GM12865 (cell line): Measurements from ENCODE around the gene MPZL2.

Source experiments
- DNase-seq: peaks from one replicate; pipeline ENCODE4 v3.0.0; 2010; ENCODE audit warnings: low read depth
- H3K4me3 ChIP-seq: 2 replicates; pipeline ENCODE4 v1.5.1; 2011; ENCODE audit warnings: mild to moderate bottlenecking, low read depth, low read length, control low read depth
- TF ChIP-seq, protein P1 (sequence below): IDR thresholded peaks from 2 replicates; pipeline ENCODE4 v1.5.1; 2011; ENCODE audit warnings: low read length, control low read depth, low read depth, inconsistent platforms; ENCODE audit not compliant: insufficient read depth; ENCODE audit errors: missing control alignments

Gene MPZL2

DNA sequence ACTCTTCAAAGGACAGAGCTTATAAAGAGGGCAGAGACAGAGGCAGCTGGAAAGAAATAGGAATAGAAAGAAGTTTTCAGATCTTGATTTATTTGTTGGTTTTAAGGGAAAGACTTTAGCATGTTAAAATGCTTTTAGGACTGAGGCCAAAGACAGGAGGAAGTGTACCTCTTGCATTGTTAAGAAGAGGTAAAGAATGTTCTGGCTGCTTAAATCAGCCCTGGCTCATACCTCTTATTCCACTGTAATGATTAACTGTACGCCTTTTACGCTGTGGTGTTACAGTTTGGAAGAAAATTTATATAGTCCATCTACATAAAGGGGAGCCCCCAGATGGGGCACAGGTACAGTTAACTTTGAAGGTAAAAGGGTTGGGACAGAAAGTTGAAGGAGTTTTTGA lies 10.1 kb upstream of the MPZL2 start:
- H3K4me3 ChIP-seq = no peak overlapping the region
- no peak for DNase-seq
- TF ChIP-seq, protein P1, sequence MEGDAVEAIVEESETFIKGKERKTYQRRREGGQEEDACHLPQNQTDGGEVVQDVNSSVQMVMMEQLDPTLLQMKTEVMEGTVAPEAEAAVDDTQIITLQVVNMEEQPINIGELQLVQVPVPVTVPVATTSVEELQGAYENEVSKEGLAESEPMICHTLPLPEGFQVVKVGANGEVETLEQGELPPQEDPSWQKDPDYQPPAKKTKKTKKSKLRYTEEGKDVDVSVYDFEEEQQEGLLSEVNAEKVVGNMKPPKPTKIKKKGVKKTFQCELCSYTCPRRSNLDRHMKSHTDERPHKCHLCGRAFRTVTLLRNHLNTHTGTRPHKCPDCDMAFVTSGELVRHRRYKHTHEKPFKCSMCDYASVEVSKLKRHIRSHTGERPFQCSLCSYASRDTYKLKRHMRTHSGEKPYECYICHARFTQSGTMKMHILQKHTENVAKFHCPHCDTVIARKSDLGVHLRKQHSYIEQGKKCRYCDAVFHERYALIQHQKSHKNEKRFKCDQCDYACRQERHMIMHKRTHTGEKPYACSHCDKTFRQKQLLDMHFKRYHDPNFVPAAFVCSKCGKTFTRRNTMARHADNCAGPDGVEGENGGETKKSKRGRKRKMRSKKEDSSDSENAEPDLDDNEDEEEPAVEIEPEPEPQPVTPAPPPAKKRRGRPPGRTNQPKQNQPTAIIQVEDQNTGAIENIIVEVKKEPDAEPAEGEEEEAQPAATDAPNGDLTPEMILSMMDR = no peak

DNA sequence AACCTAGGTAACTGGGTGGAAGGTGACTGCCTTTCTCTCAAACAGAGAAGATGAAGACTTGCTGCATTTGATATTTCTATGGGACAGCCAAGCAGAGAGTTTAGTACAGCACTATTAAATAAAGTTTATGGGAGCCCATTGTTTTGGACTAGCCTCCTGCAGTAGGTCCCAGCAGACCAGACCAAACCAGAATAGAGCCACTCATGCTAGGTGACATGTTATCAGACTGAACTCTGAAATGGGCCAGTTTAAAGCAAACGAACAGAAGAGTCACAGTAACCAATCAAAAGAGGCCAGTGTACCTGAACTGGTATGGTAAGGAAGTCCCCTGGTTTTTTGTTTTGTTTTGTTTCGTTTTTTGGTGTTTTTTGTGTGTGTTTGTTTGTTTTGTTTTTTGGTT lies 7.9 kb upstream of the MPZL2 start:
- DNase-seq = no peak
- no peak overlapping the region for H3K4me3 ChIP-seq
- TF ChIP-seq, protein P1 = no peak

DNA sequence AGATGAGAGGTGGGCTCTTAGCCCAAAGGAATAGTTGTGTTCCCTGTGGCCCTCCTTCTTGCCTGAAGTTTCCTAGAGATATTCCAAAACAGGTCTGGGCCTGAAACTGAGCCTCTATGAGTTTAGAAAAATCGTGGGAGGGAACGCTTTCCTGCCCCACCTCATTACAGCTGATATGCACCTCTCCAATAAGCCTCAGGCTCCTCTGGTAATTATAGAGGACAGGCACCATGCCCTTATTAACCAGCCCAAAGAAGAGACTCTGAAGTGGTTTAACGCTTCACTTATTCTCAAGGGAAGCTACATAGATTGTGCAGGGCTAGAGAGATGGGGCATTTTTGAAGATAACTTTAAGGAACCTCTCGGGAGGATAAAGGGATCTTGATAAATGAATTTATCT lies 3.4 kb upstream of the MPZL2 start:
- H3K4me3 ChIP-seq = no peak overlapping the region
- no peak for DNase-seq
- TF ChIP-seq, protein P1 = no peak

DNA sequence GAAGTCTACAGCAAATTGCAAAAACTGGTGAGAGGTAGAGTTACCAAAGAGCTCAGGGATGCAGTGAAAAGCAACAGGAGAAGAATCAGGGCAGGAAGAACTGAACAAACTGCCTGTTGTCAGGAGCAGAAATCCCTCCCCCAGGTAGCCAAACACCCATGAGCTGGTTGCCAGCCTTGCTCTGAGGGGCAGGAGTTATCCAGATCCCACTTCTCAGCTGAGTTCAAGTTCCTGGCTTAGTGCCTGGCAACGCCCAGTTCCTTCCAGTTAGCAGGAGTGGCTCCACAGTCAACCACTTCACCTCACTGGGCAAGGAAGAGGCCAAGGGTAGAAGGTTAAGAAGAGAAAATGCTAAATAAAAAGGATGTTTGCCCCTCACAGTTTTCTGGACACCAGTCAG lies 1.9 kb upstream of the MPZL2 start:
- no peak for DNase-seq
- TF ChIP-seq, protein P1 = no peak
- H3K4me3 ChIP-seq = no peak overlapping the region

DNA sequence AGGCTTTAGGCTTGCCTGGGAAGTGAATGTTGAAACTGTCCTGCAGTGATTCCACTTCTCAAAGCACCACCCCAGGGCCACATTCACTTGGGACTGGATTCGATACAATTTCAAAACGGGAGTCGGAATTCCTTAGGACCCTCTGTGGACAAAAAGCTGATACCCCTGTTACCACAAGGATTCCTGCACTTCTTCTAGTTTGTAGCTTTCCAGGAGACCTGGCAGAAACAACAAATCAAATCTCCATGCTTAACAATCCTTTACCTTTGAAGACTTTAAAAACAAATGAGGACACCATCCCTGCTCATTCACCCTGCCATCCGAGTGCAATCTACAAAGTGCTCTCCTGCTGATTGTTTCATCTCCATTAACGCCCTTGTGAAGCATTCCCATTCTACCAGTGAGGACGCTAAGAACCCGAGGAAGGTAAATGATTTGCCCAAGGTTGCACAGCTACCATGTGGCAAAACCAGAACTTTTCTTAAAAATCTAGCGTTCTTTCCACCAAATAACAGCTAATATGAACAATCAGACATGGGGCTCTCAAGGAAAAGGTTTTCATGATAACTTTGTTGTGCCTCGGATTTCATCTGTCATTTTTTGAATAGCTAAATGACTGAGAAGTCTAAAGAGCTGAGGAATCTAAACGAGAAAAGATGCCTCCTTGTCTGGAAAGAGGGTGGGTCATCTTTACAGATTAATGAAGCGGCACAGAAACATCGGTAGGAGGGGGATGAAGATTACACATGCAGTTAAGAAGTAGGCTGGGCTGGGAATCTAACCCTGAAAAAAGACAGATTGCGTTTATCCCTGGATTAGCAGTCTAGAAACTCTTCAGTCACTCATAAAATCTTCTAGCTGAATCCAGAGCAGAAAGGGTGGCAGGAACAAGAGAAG lies 720 bp upstream of the MPZL2 start:
- no peak for DNase-seq
- H3K4me3 ChIP-seq = no peak overlapping the region
- TF ChIP-seq, protein P1 = no peak

DNA sequence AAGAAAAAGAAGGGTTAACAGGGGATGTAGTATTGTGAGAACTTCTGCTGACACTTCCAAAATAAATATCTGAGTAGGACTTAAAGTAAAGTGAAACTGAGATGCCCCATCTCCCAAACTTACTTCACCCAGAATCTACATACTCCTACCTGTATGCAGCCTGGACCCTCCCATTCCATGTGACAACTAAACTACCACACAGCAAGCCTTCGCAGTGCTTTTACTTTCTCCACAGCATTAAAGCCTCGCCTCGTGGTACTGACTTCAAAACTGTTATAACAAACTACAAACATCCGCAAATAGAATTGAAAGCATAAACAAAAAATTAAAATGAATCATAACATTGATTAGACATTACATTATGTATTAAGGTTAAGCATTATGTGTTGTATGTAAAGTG lies 985 bp downstream of the MPZL2 start:
- no peak for DNase-seq
- TF ChIP-seq, protein P1 = no peak
- H3K4me3 ChIP-seq = no peak overlapping the region

DNA sequence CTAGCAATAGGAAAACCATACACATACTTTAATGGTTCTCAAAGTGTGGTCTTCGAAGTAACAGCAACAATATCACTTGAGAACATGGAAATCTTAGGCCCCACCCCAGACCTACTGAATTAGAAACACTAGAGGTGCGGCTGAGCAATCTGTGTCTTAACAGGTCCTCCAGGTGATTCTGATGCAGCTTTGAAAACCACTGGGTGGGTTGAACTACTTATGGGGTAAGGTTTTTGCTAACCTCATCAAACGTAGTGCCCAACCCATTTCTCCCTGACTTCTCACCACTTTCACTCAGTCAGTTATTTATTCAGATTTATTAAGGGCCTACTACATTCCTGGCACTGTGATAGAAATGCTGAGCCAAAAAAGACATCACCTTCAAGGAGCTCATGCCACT lies 3.7 kb downstream of the MPZL2 start:
- H3K4me3 ChIP-seq = no peak overlapping the region
- no peak for DNase-seq
- TF ChIP-seq, protein P1 = no peak
